HEK293T (cell line): Measurements from ENCODE around the gene SORBS2.

Experiments used
- CTBP1 ChIP-seq: fragments of 450-650 bp; IDR thresholded peaks from 2 replicates; pipeline ENCODE4 v1.6.1; 2016; ENCODE audit warnings: borderline replicate concordance
- ELF4 ChIP-seq: fragments of 450-650 bp; IDR thresholded peaks from 2 replicates; pipeline ENCODE4 v1.6.1; 2017; ENCODE audit warnings: antibody characterized with exemption
- FOXA1 ChIP-seq: fragments of 450-650 bp; IDR thresholded peaks from 2 replicates; pipeline ENCODE4 v1.6.1; 2016; ENCODE audit warnings: mild to moderate bottlenecking
- FOXK2 ChIP-seq: fragments of 450-650 bp; IDR thresholded peaks from 2 replicates; pipeline ENCODE4 v1.6.1; 2016; ENCODE audit warnings: mild to moderate bottlenecking
- FOXM1 ChIP-seq: fragments of 450-650 bp; IDR thresholded peaks from 2 replicates; pipeline ENCODE4 v1.6.1; 2017; ENCODE audit warnings: mild to moderate bottlenecking, borderline replicate concordance
- HDGF ChIP-seq: fragments of 450-650 bp; IDR thresholded peaks from 2 replicates; pipeline ENCODE4 v1.6.1; 2017; ENCODE audit warnings: antibody characterized with exemption, borderline replicate concordance
- LEF1 ChIP-seq: fragments of 450-650 bp; IDR thresholded peaks from 2 replicates; pipeline ENCODE4 v1.6.1; 2017; ENCODE audit warnings: mild to moderate bottlenecking, borderline replicate concordance
- NFRKB ChIP-seq: fragments of 450-650 bp; IDR thresholded peaks from 2 replicates; pipeline ENCODE4 v1.6.1; 2016; ENCODE audit warnings: mild to moderate bottlenecking, moderate library complexity
- SP1 ChIP-seq: fragments of 450-650 bp; IDR thresholded peaks from 2 replicates; pipeline ENCODE4 v1.6.1; 2017
- SUZ12 ChIP-seq: fragments of 450-650 bp; IDR thresholded peaks from 2 replicates; pipeline ENCODE4 v1.6.1; 2016; ENCODE audit warnings: mild to moderate bottlenecking
- TARDBP ChIP-seq: fragments of 450-650 bp; IDR thresholded peaks from 2 replicates; pipeline ENCODE4 v1.6.1; 2016
- ZNF384 ChIP-seq: fragments of 450-650 bp; IDR thresholded peaks from 2 replicates; pipeline ENCODE4 v1.6.1; 2016

DNA sequence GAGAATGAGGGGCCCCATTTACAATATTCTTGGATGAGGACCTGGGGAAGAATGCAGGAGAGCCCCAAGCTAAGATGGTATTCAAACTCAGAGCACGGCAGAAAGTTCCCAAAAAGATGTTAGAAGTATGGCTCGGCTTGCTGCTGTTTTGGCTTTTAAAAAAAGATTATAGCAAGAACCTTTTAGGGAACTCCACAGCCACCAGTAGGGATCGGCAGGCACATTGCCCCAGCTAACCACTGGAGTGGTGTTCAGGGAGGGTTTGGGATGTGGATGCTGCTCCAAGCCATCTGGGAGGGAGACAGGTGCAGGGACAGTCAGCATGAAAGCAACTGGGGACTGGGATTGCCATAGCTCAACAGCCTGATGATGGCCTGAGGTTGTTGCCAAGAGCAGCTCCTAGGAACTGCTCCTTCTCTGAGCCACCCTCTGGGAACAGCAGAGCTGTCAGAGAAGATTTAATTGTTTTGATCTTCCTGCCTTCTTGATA, 63.0 kb downstream of the SORBS2 start:
- no peak for TF ChIP-seq HDGF
- no peak for TF ChIP-seq ELF4
- TF ChIP-seq ZNF384 = no peak
- TF ChIP-seq LEF1 = no peak
- no peak for TF ChIP-seq NFRKB
- no peak for TF ChIP-seq FOXK2
- no peak for TF ChIP-seq CTBP1
- no peak for TF ChIP-seq SP1
- no peak for TF ChIP-seq FOXA1
- no peak for TF ChIP-seq TARDBP
- TF ChIP-seq SUZ12 = no peak
- no peak for TF ChIP-seq FOXM1
